ENCODE measurements around the gene SIGLEC1.

- no peak for TF ChIP-seq CTCF (conservative IDR thresholded peaks at IDR 0.05; ENCODE audit: low read depth, low read length)
- no peak for TF ChIP-seq EZH2 (IDR thresholded peaks at IDR 0.05; ENCODE audit: low read length, unreplicated experiment)
- no peak for TF ChIP-seq EZH2phosphoT487 (IDR thresholded peaks at IDR 0.05; ENCODE audit: borderline replicate concordance, low read length)
These were observed 42.9 kb upstream of the SIGLEC1 start for GRCh38 chr20:3755269-3755668.
